HepG2 (cell line): ENCODE measurements around the gene CGB5. TPM values are rescaled to one million over a fixed set of nuclear protein-coding genes. Genes with fewer than 3 reads are reported as not detected.

Experiments
- ARID4A ChIP-seq: sonication (generic); formaldehyde crosslinking; IDR thresholded peaks from 2 replicates; pipeline ENCODE4 v1.5.0; 2020; ENCODE audit warnings: mild to moderate bottlenecking, missing genetic modification reagents, borderline replicate concordance
- CERS6 ChIP-seq: sonication (generic); formaldehyde crosslinking; IDR thresholded peaks from 2 replicates; pipeline ENCODE4 v1.5.0; 2020; ENCODE audit warnings: missing genetic modification reagents
- CREB3 ChIP-seq: sonication (generic); formaldehyde crosslinking; IDR thresholded peaks from 2 replicates; pipeline ENCODE4 v1.5.0; 2020; ENCODE audit warnings: missing genetic modification reagents
- HIC2 ChIP-seq: sonication (generic); formaldehyde crosslinking; IDR thresholded peaks from 2 replicates; pipeline ENCODE4 v1.9.0; 2022; ENCODE audit warnings: low read depth, missing genetic modification reagents
- HIVEP1 ChIP-seq: sonication (generic); formaldehyde crosslinking; IDR thresholded peaks from 2 replicates; pipeline ENCODE4 v1.4.0; 2020; ENCODE audit warnings: mild to moderate bottlenecking, missing genetic modification reagents
- IKZF1 ChIP-seq: fragments of 450-650 bp; IDR thresholded peaks from 2 replicates; pipeline ENCODE4 v1.7.1; 2016
- RNF219 ChIP-seq: sonication (generic); formaldehyde crosslinking; IDR thresholded peaks from 2 replicates; pipeline ENCODE4 v1.5.0; 2020; ENCODE audit warnings: mild to moderate bottlenecking, missing genetic modification reagents
- TFDP2 ChIP-seq: sonication (generic); formaldehyde crosslinking; IDR thresholded peaks from 2 replicates; pipeline ENCODE4 v1.4.0; 2020; ENCODE audit warnings: missing genetic modification reagents
- UBTF ChIP-seq: sonication (generic); formaldehyde crosslinking; IDR thresholded peaks from 2 replicates; pipeline ENCODE4 v1.4.0; 2020; ENCODE audit warnings: mild to moderate bottlenecking, missing genetic modification reagents
- ZSCAN31 ChIP-seq: sonication (generic); formaldehyde crosslinking; IDR thresholded peaks from 2 replicates; pipeline ENCODE4 v1.5.0; 2020; ENCODE audit warnings: low read depth, mild to moderate bottlenecking, missing genetic modification reagents
- polyA plus RNA-seq, 8 experiments: library from polyadenylated mRNA; depleted of rRNA in 3 of 8; stranded (reverse) in 7 of 8; unstranded in 1 of 8; fragments of >200 nt; fragmentation: Illumina TruSeq in 4 of 8; extraction: Trizol in 4 of 8; gene quantifications; 2 replicates each; pipeline versions ENCODE4 v1.2.1 to v1.2.3, GENCODE V29; 2011 to 2016; ENCODE audit warnings: low read depth in 4 of 8, missing spikeins in 1 of 8, mixed read lengths in 1 of 8; ENCODE audit not compliant: insufficient read depth in 1 of 8
- total RNA-seq, 5 experiments: library from RNA; depleted of rRNA; stranded (reverse); fragments of >200 nt; fragmentation: Illumina TruSeq; extraction: Trizol; gene quantifications; 2 replicates each; pipeline ENCODE4 v1.2.3, GENCODE V29; 2016; ENCODE audit warnings: low read depth in 1 of 5

CGB5 gene
- total and polyA plus RNA-seq, 2 of the 13 experiments (the other 11 are each of a cell fraction or from before 2014, with no cell fraction given) = not detected

GRCh38 chr19:49056101-49056901 lies 12.7 kb downstream of the CGB5 start (continued):
- TF ChIP-seq HIC2 (CRISPR knock-in tag) = no peak
- no peak for TF ChIP-seq RNF219 (CRISPR knock-in tag)
- TF ChIP-seq TFDP2 (CRISPR knock-in tag) = 0 out of 2 replicates have a peak, but pooled peaks have one; percentile 19
- no peak for TF ChIP-seq CERS6 (CRISPR knock-in tag)
- TF ChIP-seq ARID4A (CRISPR knock-in tag) = peak; percentile 24; the same call in 1 of the 2 replicates
- no peak for TF ChIP-seq CREB3 (CRISPR knock-in tag)
- no peak; the same call in 1 of the 2 replicates for TF ChIP-seq HIVEP1 (CRISPR knock-in tag)
- peak; percentile 66 for TF ChIP-seq UBTF (CRISPR knock-in tag)
- no peak for TF ChIP-seq ZSCAN31
- no peak for TF ChIP-seq IKZF1
